AG04449 (cell line): ENCODE measurements around the gene RAVER1.
"Not testable (repeated sequence)": the region's sequence is repeated elsewhere in the genome, so short reads cannot be mapped to it uniquely, and the experiment has no call there.

Experiments used
- CTCF ChIA-PET: fragments of 350-600 bp; formaldehyde crosslinking; extraction: SDS; loops from one replicate; lab custom pipeline; 2021; ENCODE audit warnings: antibody characterized with exemption; lab: Yijun Ruan, JAX
- POLR2A ChIA-PET: fragments of 400-600, 350-600 bp; formaldehyde crosslinking; extraction: SDS; loops from one replicate; lab custom pipeline; 2020; ENCODE audit warnings: antibody characterized with exemption, inconsistent platforms; lab: Yijun Ruan, JAX
- DNase-seq: peaks from one replicate; pipeline ENCODE4 v3.0.0-alpha.2; 2010; ENCODE audit warnings: low read depth, low spot score
- H3K4me3 ChIP-seq: 2 replicates; pipeline ENCODE4 v1.5.1; 2011; ENCODE audit warnings: low read depth, mild to moderate bottlenecking, control low read depth, low read length
- CTCF ChIP-seq: IDR thresholded peaks from one replicate; pipeline ENCODE4 v1.5.1; 2011; ENCODE audit warnings: mild to moderate bottlenecking, moderate library complexity, low read length, control low read depth, inconsistent platforms; ENCODE audit not compliant: insufficient read depth; ENCODE audit errors: missing control alignments

Gene RAVER1

GRCh38 chr19:10285393-10285792 is 47.9 kb downstream of the RAVER1 start:
- CTCF ChIA-PET = interaction anchor here (0.6 to 2.9 kb wide), 7 partner anchors 14 to 355 kb away, joined by 3 to 6 read pairs (median 4); partner anchors contain the start of genes ICAM1 and TYK2
- TF ChIP-seq CTCF = no peak
- POLR2A ChIA-PET = interaction anchor here (1.6 kb wide), 1 partner anchor 48 kb away, joined by 4 read pairs; the partner anchor contains the start of gene RAVER1
- H3K4me3 ChIP-seq = no peak overlapping the region
- DNase-seq = no peak

GRCh38 chr19:10284960-10285278 is 48.4 kb downstream of the RAVER1 start:
- POLR2A ChIA-PET = interaction anchor here (1.6 kb wide), 1 partner anchor 49 kb away, joined by 4 read pairs; the partner anchor contains the start of gene RAVER1
- no peak for TF ChIP-seq CTCF
- CTCF ChIA-PET = interaction anchor here (0.6 to 2.9 kb wide), 4 partner anchors 15 to 103 kb away, joined by 3 to 6 read pairs (median 4); partner anchors contain the start of genes ICAM1 and TYK2
- no peak for DNase-seq
- H3K4me3 ChIP-seq = no peak overlapping the region

- TF ChIP-seq CTCF = no peak
- DNase-seq = no peak
- ChIA-PET POLR2A (interaction anchor here (1.6 kb wide), 1 partner anchor 49 kb away, joined by 4 read pairs; the partner anchor contains the start of gene RAVER1), CTCF (interaction anchor here (0.6 to 2.9 kb wide), 7 partner anchors 13 to 103 kb away, joined by 3 to 9 read pairs (median 4); partner anchors contain the start of genes ICAM1 and TYK2)
- no peak overlapping the region for H3K4me3 ChIP-seq
Observed at GRCh38 chr19:10284065-10284959, 49.0 kb downstream of the RAVER1 start.

GRCh38 chr19:10283301-10284064 is 49.8 kb downstream of the RAVER1 start:
- ChIA-PET POLR2A (interaction anchor here (0.6 kb wide), 1 partner anchor 95 kb away, joined by 5 read pairs; no protein-coding TSS in a partner anchor), CTCF (interaction anchor here (1.0 to 1.9 kb wide), 3 partner anchors 12 to 25 kb away, joined by 3 to 9 read pairs (median 3); partner anchors contain the start of gene ICAM1)
- no peak overlapping the region for H3K4me3 ChIP-seq
- TF ChIP-seq CTCF = no peak
- DNase-seq = no peak

DNA sequence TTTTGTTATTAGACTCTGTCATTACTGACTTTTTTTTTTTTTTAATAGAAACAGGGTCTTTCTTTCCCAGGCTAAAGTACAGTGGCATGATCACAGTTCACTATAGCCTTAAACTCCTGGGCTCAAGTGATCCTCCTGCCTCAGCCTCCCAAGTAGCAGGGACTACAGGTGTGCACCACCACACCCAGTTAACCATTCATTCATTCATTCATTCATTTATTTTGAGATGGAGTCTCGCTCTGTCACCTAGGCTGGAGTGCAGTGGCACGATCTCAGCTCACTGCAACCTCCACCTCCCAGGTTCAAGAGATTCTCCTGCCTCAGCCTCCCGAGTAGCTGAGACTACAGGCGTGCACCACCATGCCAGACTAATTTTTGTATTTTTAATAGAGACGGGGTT is 51.3 kb downstream of the RAVER1 start:
- POLR2A ChIA-PET, H3K4me3 ChIP-seq, DNase-seq: not testable (repeated sequence)
- CTCF ChIA-PET = interaction anchor here (1.9 kb wide), 1 partner anchor 12 kb away, joined by 9 read pairs; no protein-coding TSS in a partner anchor

- H3K4me3 ChIP-seq = no peak overlapping the region
- POLR2A ChIA-PET = interaction anchor here (0.6 kb wide), 1 partner anchor 192 kb away, joined by 8 read pairs; no protein-coding TSS in a partner anchor
- CTCF ChIA-PET = interaction anchor here (0.9 to 2.2 kb wide), 8 partner anchors 9 to 112 kb away, joined by 3 to 7 read pairs (median 4); partner anchors contain the start of genes ICAM1 and ICAM5
- no peak for TF ChIP-seq CTCF
- no peak for DNase-seq
Observed at GRCh38 chr19:10279737-10280442, 53.4 kb downstream of the RAVER1 start.
